ENCODE results near the gene BTRC. TPM values are rescaled to one million over a fixed set of nuclear protein-coding genes. Genes with fewer than 3 reads are reported as not detected.
"Not testable (repeated sequence)": the region's sequence is repeated elsewhere in the genome, so short reads cannot be mapped to it uniquely, and the experiment has no call there.

Gene BTRC
- total RNA-seq, 3 donors from 2014 or later (not counting 1 experiment from before 2014, with no cell fraction given): 13.5 to 22.8 (median 15.2) TPM

DNA sequence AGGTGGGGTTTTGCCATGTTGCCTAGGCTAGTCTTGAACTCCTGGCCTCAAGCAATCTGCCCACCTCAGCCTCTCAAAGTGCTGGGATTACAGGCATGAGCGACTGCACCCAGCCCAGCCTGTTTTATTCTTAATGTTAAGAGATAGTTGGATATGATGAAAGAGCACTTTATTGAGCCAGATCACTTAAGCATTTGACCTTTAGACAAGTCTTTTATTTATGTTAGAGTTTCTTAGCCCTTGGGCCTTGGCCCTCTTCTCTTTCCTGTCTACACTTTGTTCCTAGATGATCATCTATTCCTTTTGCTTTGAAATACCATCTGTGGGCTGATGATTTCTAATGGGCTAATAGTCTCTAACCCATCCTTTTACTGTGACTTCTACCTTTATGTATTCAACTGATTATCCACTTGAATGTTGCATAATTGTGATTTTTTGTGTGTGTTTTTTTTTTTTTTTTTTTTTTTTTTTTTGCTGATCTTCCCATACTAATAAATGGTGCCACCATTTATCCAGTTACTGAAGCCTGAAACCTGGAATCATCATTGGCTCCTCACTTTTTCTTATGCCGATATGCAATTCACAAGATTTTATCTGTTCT lies 34.8 kb downstream of the BTRC start:
- H3K9me3 ChIP-seq (ENCODE audit: control insufficient read depth, insufficient read depth, low read length): no peaks in the 10 kb centered on the region
- no peak overlapping the region for H3K4me3 ChIP-seq (ENCODE audit: low read length)
- 100% methylated on average over 2 of the region's 2 CpGs for WGBS (ENCODE audit: insufficient coverage)
- H3K27ac Mint-ChIP-seq: no peak overlapping the region
- ATAC-seq: no peak
- H3K27me3 ChIP-seq (ENCODE audit: control insufficient read depth, insufficient read depth, low read length): no peaks in the 10 kb centered on the region
- H3K27me3 Mint-ChIP-seq (ENCODE audit: low read depth in 2 of 2): no peaks in the 10 kb centered on the region
- H3K36me3 Mint-ChIP-seq: no peaks in the 10 kb centered on the region
- TF ChIP-seq, protein P1, sequence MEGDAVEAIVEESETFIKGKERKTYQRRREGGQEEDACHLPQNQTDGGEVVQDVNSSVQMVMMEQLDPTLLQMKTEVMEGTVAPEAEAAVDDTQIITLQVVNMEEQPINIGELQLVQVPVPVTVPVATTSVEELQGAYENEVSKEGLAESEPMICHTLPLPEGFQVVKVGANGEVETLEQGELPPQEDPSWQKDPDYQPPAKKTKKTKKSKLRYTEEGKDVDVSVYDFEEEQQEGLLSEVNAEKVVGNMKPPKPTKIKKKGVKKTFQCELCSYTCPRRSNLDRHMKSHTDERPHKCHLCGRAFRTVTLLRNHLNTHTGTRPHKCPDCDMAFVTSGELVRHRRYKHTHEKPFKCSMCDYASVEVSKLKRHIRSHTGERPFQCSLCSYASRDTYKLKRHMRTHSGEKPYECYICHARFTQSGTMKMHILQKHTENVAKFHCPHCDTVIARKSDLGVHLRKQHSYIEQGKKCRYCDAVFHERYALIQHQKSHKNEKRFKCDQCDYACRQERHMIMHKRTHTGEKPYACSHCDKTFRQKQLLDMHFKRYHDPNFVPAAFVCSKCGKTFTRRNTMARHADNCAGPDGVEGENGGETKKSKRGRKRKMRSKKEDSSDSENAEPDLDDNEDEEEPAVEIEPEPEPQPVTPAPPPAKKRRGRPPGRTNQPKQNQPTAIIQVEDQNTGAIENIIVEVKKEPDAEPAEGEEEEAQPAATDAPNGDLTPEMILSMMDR (IDR thresholded peaks at IDR 0.05): no peak
- H3K36me3 ChIP-seq (ENCODE audit: control insufficient read depth, insufficient read depth, low read length): no peaks in the 10 kb centered on the region
- no peak overlapping the region for H3K27ac ChIP-seq (ENCODE audit: low read length)
- DNase-seq: no peak
- peaks cover 9% of the 10 kb centered on the region in 2 donors for H3K4me1 Mint-ChIP-seq
- H3K9me3 Mint-ChIP-seq: no peaks in the 10 kb centered on the region
- intact Hi-C loops (cut with micrococcal nuclease): no loop called here
- H3K4me3 Mint-ChIP-seq: no peak overlapping the region
- no peaks in the 10 kb centered on the region for H3K4me1 ChIP-seq (ENCODE audit: control insufficient read depth, insufficient read depth, low read length)

DNA sequence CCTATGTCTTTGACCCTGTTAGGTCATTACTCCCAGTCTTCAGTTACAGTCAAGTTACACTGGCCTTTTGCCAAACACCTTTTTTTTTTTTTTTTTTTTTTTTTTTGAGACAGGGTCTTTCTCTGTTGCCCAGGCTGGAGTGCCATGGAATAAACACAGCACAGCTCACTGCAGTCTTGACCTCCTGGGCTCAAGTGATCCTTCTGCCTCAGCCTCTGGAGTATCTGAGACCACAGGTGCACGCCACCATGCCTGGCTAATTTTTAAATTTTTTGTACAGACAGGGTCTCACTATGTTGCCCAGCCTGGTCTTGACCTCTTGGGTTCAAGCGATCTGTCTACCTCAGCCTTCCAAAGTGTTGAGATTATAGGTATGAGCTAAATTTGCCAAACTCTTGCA lies 35.6 kb downstream of the BTRC start:
- H3K27me3 ChIP-seq (ENCODE audit: control insufficient read depth, insufficient read depth, low read length); H3K9me3 ChIP-seq (ENCODE audit: control insufficient read depth, insufficient read depth, low read length); H3K36me3 Mint-ChIP-seq; H3K27ac ChIP-seq (ENCODE audit: low read length); H3K27me3 Mint-ChIP-seq (ENCODE audit: low read depth in 2 of 2); H3K36me3 ChIP-seq (ENCODE audit: control insufficient read depth, insufficient read depth, low read length); H3K27ac Mint-ChIP-seq; DNase-seq; intact Hi-C loops (cut with micrococcal nuclease); H3K4me3 ChIP-seq (ENCODE audit: low read length); H3K4me3 Mint-ChIP-seq; H3K9me3 Mint-ChIP-seq; H3K4me1 Mint-ChIP-seq; H3K4me1 ChIP-seq (ENCODE audit: control insufficient read depth, insufficient read depth, low read length); ATAC-seq: not testable (repeated sequence)
- WGBS (ENCODE audit: insufficient coverage): 97% methylated on average over 2 of the region's 2 CpGs

DNA sequence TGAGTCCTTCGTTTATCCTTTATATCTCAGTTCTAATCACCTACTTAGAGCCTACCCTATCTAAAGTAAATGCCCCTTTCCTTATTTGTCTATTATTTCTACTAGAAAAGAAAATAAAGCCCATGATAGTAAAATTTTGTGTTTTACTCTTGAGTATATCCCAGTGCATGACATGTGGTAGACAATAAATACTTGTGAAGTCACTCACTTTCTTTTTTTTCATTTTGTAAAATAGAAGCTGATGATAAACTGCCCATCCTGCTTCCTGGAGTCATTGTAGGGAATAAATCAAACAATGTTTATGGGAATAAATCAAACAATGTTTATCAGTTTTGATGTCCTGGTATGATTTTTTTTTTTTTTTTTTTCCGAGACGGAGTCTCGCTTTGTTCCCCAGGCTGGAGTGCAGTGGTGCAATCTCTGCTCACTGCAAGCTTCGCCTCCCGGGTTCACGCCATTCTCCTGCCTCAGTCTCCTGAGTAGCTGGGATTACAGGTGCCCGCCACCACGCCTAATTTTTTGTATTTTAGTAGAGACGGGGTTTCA lies 36.1 kb downstream of the BTRC start:
- intact Hi-C loops (cut with micrococcal nuclease): no loop called here
- no peak overlapping the region for H3K4me3 ChIP-seq (ENCODE audit: low read length)
- TF ChIP-seq, protein P1 (IDR thresholded peaks at IDR 0.05): no peak
- no peaks in the 10 kb centered on the region for H3K4me1 ChIP-seq (ENCODE audit: control insufficient read depth, insufficient read depth, low read length)
- ATAC-seq (no peak), DNase-seq (no peak)
- H3K9me3 ChIP-seq (ENCODE audit: control insufficient read depth, insufficient read depth, low read length): no peaks in the 10 kb centered on the region
- H3K36me3 Mint-ChIP-seq: no peaks in the 10 kb centered on the region
- no peaks in the 10 kb centered on the region for H3K9me3 Mint-ChIP-seq
- no peak overlapping the region for H3K4me3 Mint-ChIP-seq
- H3K36me3 ChIP-seq (ENCODE audit: control insufficient read depth, insufficient read depth, low read length): no peaks in the 10 kb centered on the region
- H3K27ac ChIP-seq (ENCODE audit: low read length): no peak overlapping the region
- H3K27me3 ChIP-seq (ENCODE audit: control insufficient read depth, insufficient read depth, low read length): no peaks in the 10 kb centered on the region
- 94% methylated on average over 10 of the region's 10 CpGs for WGBS (ENCODE audit: insufficient coverage)
- H3K27ac Mint-ChIP-seq: no peak overlapping the region
- peaks cover 4 to 12% of the 10 kb centered on the region in 2 donors for H3K4me1 Mint-ChIP-seq
- no peaks in the 10 kb centered on the region for H3K27me3 Mint-ChIP-seq (ENCODE audit: low read depth in 2 of 2)

DNA sequence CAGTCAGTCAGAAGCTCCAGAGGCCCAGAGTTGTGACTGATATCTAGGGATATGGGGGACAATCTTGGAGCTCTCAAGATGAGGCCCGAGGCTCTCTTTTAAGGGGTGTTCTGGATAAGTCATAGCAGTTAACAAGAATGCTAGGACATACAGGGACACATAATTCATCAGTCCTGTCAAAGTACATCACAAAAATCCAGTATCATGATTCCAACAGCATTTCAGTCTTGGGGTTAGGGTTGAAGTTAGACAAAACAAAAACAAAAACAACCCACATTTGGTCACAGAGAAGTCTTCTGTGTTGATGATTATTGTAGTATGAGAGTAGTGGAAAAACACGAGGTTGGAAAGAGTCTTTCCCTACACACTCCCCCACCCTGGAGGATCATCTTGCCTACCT lies 39.4 kb downstream of the BTRC start:
- WGBS (ENCODE audit: insufficient coverage): 100% methylated on average over 1 of the region's 2 CpGs
- no peak overlapping the region for H3K27ac Mint-ChIP-seq

More for the DNA sequence above, 39.4 kb downstream of the BTRC start:
- Histone ChIP-seq H3K4me1 (ENCODE audit: control insufficient read depth, insufficient read depth, low read length) (no peaks in the 10 kb centered on the region), H3K27ac (ENCODE audit: low read length) (no peak overlapping the region), H3K36me3 (ENCODE audit: control insufficient read depth, insufficient read depth, low read length) (no peaks in the 10 kb centered on the region), H3K4me3 (ENCODE audit: low read length) (no peak overlapping the region), H3K9me3 (ENCODE audit: control insufficient read depth, insufficient read depth, low read length) (no peaks in the 10 kb centered on the region), H3K27me3 (ENCODE audit: control insufficient read depth, insufficient read depth, low read length) (no peaks in the 10 kb centered on the region)
- intact Hi-C loops (cut with micrococcal nuclease): no loop called here
- no peaks in the 10 kb centered on the region for H3K9me3 Mint-ChIP-seq
- peaks cover 12 to 15% of the 10 kb centered on the region in 2 donors for H3K4me1 Mint-ChIP-seq
- no peak overlapping the region for H3K4me3 Mint-ChIP-seq
- ATAC-seq: no peak
- no peaks in the 10 kb centered on the region for H3K27me3 Mint-ChIP-seq (ENCODE audit: low read depth in 2 of 2)
- H3K36me3 Mint-ChIP-seq: no peaks in the 10 kb centered on the region
- TF ChIP-seq, protein P1 (IDR thresholded peaks at IDR 0.05): no peak
- DNase-seq: no peak

Measured in natural killer cell (primary cell).